Measurements from ENCODE around the gene CCDC50. TPM values are rescaled to one million over a fixed set of nuclear protein-coding genes. Genes with fewer than 3 reads are reported as not detected.

Gene CCDC50
- total RNA-seq, 4 donors from 2014 or later, result 133 to 248 (median 194) TPM

- H3K27me3 ChIP-seq, result no peaks in the 10 kb centered on the region
- 67 to 80% methylated on average over 3 to 8 of the region's 12 CpGs for WGBS, 2 donors (ENCODE audit: low coverage in 1 of 2)
- H3K27ac ChIP-seq, result no peak overlapping the region
- H3K36me3 ChIP-seq, result peaks cover 0 to 13% of the 10 kb centered on the region in 2 donors
- no peaks in the 10 kb centered on the region for H3K4me1 ChIP-seq
- no peak overlapping the region for H3K4me3 ChIP-seq
- no peaks in the 10 kb centered on the region for H3K9me3 ChIP-seq
- ATAC-seq, result no peak
- TF ChIP-seq POLR2A (IDR thresholded peaks at IDR 0.05) (no peak), CTCF (IDR thresholded peaks at IDR 0.05) (no peak), POLR2AphosphoS5 (IDR thresholded peaks at IDR 0.05) (no peak), EP300 (IDR thresholded peaks at IDR 0.05) (no peak)
Measured at GRCh38 chr3:191401775-191402357, 72.7 kb downstream of the CCDC50 start.

- no peak overlapping the region for H3K27ac ChIP-seq
- 81 to 84% methylated on average over 3 of the region's 3 CpGs for WGBS, 2 donors (ENCODE audit: low coverage in 1 of 2)
- H3K4me3 ChIP-seq, result no peak overlapping the region
- H3K4me1 ChIP-seq, result no peaks in the 10 kb centered on the region
- TF ChIP-seq POLR2AphosphoS5 (IDR thresholded peaks at IDR 0.05), result no peak
- TF ChIP-seq POLR2A (IDR thresholded peaks at IDR 0.05), result no peak
- no peak for TF ChIP-seq CTCF (IDR thresholded peaks at IDR 0.05)
- TF ChIP-seq EP300 (IDR thresholded peaks at IDR 0.05), result no peak
- ATAC-seq, result no peak
- H3K9me3 ChIP-seq, result peaks cover 0 to 9% (median 0%) of the 10 kb centered on the region in 3 donors
- H3K36me3 ChIP-seq, result no peaks in the 10 kb centered on the region
- H3K27me3 ChIP-seq, result no peaks in the 10 kb centered on the region
Measured at GRCh38 chr3:191409791-191410359, 80.7 kb downstream of the CCDC50 start.

GRCh38 chr3:191412759-191413158 lies 83.6 kb downstream of the CCDC50 start:
- no peaks in the 10 kb centered on the region for H3K4me1 ChIP-seq
- H3K27me3 ChIP-seq, result no peaks in the 10 kb centered on the region
- H3K27ac ChIP-seq, result no peak overlapping the region
- H3K36me3 ChIP-seq, result no peaks in the 10 kb centered on the region
- ATAC-seq, result no peak
- TF ChIP-seq EP300 (IDR thresholded peaks at IDR 0.05) (no peak), POLR2AphosphoS5 (IDR thresholded peaks at IDR 0.05) (no peak), CTCF (IDR thresholded peaks at IDR 0.05) (no peak), POLR2A (IDR thresholded peaks at IDR 0.05) (no peak)
- 67% methylated on average over 1 of the region's 1 CpG for WGBS, 2 donors (ENCODE audit: low coverage in 1 of 2)
- H3K4me3 ChIP-seq, result no peak overlapping the region
- H3K9me3 ChIP-seq, result peaks cover 0 to 9% (median 0%) of the 10 kb centered on the region in 3 donors

GRCh38 chr3:191414286-191414685 lies 85.1 kb downstream of the CCDC50 start:
- no peaks in the 10 kb centered on the region for H3K27me3 ChIP-seq
- no peak overlapping the region for H3K27ac ChIP-seq
- ATAC-seq, result no peak
- TF ChIP-seq CTCF (IDR thresholded peaks at IDR 0.05) (no peak), POLR2AphosphoS5 (IDR thresholded peaks at IDR 0.05) (no peak)
- WGBS, 2 donors (ENCODE audit: low coverage in 1 of 2), result 12 to 30% methylated on average over 2 of the region's 2 CpGs
- H3K4me3 ChIP-seq, result no peak overlapping the region
- no peaks in the 10 kb centered on the region for H3K4me1 ChIP-seq
- no peaks in the 10 kb centered on the region for H3K36me3 ChIP-seq
- H3K9me3 ChIP-seq, result peaks cover 0 to 9% (median 0%) of the 10 kb centered on the region in 3 donors

GRCh38 chr3:191414732-191415131 lies 85.5 kb downstream of the CCDC50 start:
- WGBS, 2 donors (ENCODE audit: low coverage in 1 of 2), result 100% methylated on average over 1 of the region's 1 CpG; no CpG with 5 or more reads in 1 of the 2 donors
- no peak overlapping the region for H3K27ac ChIP-seq
- ATAC-seq, result no peak
- H3K27me3 ChIP-seq, result no peaks in the 10 kb centered on the region
- TF ChIP-seq POLR2A (IDR thresholded peaks at IDR 0.05), result no peak
- no peak for TF ChIP-seq CTCF (IDR thresholded peaks at IDR 0.05)
- TF ChIP-seq POLR2AphosphoS5 (IDR thresholded peaks at IDR 0.05), result no peak
- no peak for TF ChIP-seq EP300 (IDR thresholded peaks at IDR 0.05)
- H3K9me3 ChIP-seq, result peaks cover 0 to 6% (median 0%) of the 10 kb centered on the region in 3 donors
- H3K36me3 ChIP-seq, result no peaks in the 10 kb centered on the region
- H3K4me3 ChIP-seq, result no peak overlapping the region
- no peaks in the 10 kb centered on the region for H3K4me1 ChIP-seq
